HL-60 (cell line): Measurements from ENCODE around the gene LMOD2.

Experiments
- DNase-seq, 2 experiments: peaks; one replicate each; pipeline ENCODE4 v3.0.0-alpha.2; 2010 to 2020; ENCODE audit warnings: low read depth in 1 of 2, low spot score in 1 of 2
- H3K27ac ChIP-seq: fragments of 250-450 bp; sonication (Bioruptor Pico); replicated peaks from 2 replicates; pipeline ENCODE4 v1.5.1; 2020; ENCODE audit warnings: mild to moderate bottlenecking, moderate library complexity
- H3K27me3 ChIP-seq: fragments of 250-450 bp; sonication (Bioruptor Pico); 2 replicates; pipeline ENCODE4 v1.5.1; 2021; ENCODE audit warnings: mild to moderate bottlenecking, moderate library complexity; ENCODE audit not compliant: insufficient read depth, poor library complexity, severe bottlenecking
- H3K4me3 ChIP-seq: replicated peaks from 2 replicates; pipeline ENCODE4 v1.5.1; 2011; ENCODE audit warnings: mild to moderate bottlenecking, control low read depth, low read length; ENCODE audit not compliant: insufficient read depth
- CTCF ChIP-seq: IDR thresholded peaks from one replicate; pipeline ENCODE4 v1.5.1; 2011; ENCODE audit warnings: low read length, control low read depth, inconsistent platforms; ENCODE audit not compliant: insufficient read depth
- GABPA ChIP-seq: IDR thresholded peaks from 2 replicates; pipeline ENCODE4 v1.6.1; 2012; ENCODE audit warnings: low read depth
- POLR2AphosphoS5 ChIP-seq: IDR thresholded peaks from 2 replicates; pipeline ENCODE4 v1.6.1; 2012; ENCODE audit warnings: low read depth
- REST ChIP-seq: IDR thresholded peaks from 2 replicates; pipeline ENCODE4 v1.6.1; 2012; ENCODE audit warnings: low read depth; ENCODE audit not compliant: insufficient replicate concordance
- SPI1 ChIP-seq: IDR thresholded peaks from 2 replicates; pipeline ENCODE4 v1.6.1; 2012; ENCODE audit warnings: low read depth, mild to moderate bottlenecking, borderline replicate concordance

LMOD2 gene

GRCh38 chr7:123669485-123669884 lies 13.8 kb downstream of the LMOD2 start:
- no peak overlapping the region for H3K27ac ChIP-seq
- DNase-seq = no peak
- TF ChIP-seq POLR2AphosphoS5 = no peak
- no peak for TF ChIP-seq GABPA
- TF ChIP-seq CTCF = no peak
- no peak for TF ChIP-seq SPI1
- no peak for TF ChIP-seq REST
- H3K4me3 ChIP-seq = no peak overlapping the region
- no peaks in the 10 kb centered on the region for H3K27me3 ChIP-seq

DNA sequence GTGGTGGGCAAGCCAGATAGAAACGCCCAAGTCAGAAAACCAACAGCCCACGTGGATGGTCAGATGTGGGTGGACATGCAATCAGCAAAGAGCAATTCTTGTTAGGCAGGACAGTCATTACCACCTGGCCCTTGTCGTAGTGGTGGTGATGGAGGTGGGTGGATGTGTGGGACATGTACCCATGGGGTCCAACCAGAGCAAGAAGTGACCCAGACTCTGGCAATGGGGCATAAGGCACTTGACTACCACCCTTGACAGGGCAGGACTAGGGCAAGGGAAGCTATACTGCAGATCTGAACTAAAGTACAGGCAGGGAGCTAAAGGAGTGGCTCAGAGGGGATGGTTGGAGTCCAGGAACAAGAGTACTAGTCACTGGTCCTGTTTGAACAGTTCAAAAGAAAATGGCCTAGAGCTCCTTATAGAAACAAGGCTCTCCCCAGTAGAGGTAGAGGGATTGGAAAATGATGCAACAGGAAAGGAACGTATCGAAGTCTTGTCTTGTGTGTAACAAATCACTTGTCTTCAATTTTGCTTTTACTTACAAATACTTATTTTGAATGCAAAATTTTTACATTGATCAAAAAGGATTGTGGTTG lies 17.6 kb downstream of the LMOD2 start:
- Histone ChIP-seq H3K27ac (no peak overlapping the region), H3K27me3 (no peaks in the 10 kb centered on the region), H3K4me3 (no peak overlapping the region)
- no peak for TF ChIP-seq REST
- no peak for TF ChIP-seq GABPA
- TF ChIP-seq SPI1 = no peak
- DNase-seq = no peak

DNA sequence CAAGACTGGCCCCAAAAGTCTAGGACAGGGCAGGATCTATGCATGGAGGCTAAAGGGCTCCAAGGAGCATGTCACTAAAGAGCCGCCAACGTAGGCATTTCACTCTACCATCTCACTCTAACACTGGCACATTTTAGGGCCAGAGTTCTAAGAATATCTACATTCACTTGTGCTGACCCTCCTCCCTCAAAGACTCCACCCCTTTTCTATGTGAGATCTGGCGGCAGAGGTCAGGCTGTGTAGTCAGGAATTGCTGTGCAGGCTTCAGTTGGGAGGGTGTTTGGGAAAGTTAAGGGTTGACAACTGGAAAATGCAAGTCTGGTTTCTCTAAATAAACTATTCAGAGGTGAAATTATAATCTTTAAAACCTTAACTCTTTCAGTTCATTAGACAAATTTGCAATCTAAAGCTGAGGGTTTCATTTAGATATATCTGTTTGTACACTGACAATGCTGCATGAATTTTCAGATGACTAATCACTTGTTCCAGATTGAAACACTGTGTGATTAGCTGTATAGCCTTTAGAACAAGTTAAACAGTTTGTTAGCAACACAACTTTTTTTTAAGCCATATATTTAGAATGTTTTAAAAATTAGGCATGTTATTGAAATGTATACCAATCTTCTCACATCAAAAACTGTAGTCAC lies 18.2 kb downstream of the LMOD2 start:
- Histone ChIP-seq H3K27ac (no peak overlapping the region), H3K4me3 (no peak overlapping the region), H3K27me3 (no peaks in the 10 kb centered on the region)
- TF ChIP-seq REST = no peak
- TF ChIP-seq CTCF = no peak
- TF ChIP-seq POLR2AphosphoS5 = no peak
- TF ChIP-seq GABPA = no peak
- no peak for TF ChIP-seq SPI1
- DNase-seq = no peak
